HEK293 (cell line): ENCODE data around the gene PPP4R1.
A peak's percentile ranks its signal among the peaks of the same experiment; 100 is the strongest.

ENCODE experiments used
- BCL11A ChIP-seq: fragments of 450-650 bp; formaldehyde crosslinking; IDR thresholded peaks from 2 replicates; pipeline ENCODE4 v1.5.1; 2016; ENCODE audit warnings: low read depth, missing biosample characterization, missing genetic modification characterization
- GFI1B ChIP-seq: fragments of 450-650 bp; formaldehyde crosslinking; IDR thresholded peaks from 2 replicates; pipeline ENCODE4 v1.5.1; 2016; ENCODE audit warnings: missing biosample characterization, missing genetic modification characterization
- HIC1 ChIP-seq: fragments of 450-650 bp; formaldehyde crosslinking; IDR thresholded peaks from 2 replicates; pipeline ENCODE4 v1.5.1; 2016; ENCODE audit warnings: missing biosample characterization, missing genetic modification characterization
- HOXD13 ChIP-seq: sonication (generic); formaldehyde crosslinking; IDR thresholded peaks from 2 replicates; pipeline ENCODE4 v1.8.0; 2022; ENCODE audit warnings: missing genetic modification reagents, borderline replicate concordance
- PRDM4 ChIP-seq: fragments of 450-650 bp; formaldehyde crosslinking; IDR thresholded peaks from 2 replicates; pipeline ENCODE4 v1.5.1; 2017; ENCODE audit warnings: missing biosample characterization, missing genetic modification characterization
- SALL2 ChIP-seq: fragments of 450-650 bp; formaldehyde crosslinking; IDR thresholded peaks from 2 replicates; pipeline ENCODE4 v1.5.0; 2017; ENCODE audit warnings: missing biosample characterization, mild to moderate bottlenecking, missing genetic modification characterization, borderline replicate concordance
- TRIM28 ChIP-seq: IDR thresholded peaks from 2 replicates; pipeline ENCODE4 v1.6.1; 2011; ENCODE audit warnings: low read length, control low read depth, borderline replicate concordance
- YY1 ChIP-seq: fragments of 450-650 bp; formaldehyde crosslinking; IDR thresholded peaks from 2 replicates; pipeline ENCODE4 v1.5.1; 2018; ENCODE audit warnings: missing biosample characterization, missing genetic modification characterization
- ZBTB10 ChIP-seq: fragments of 450-650 bp; formaldehyde crosslinking; IDR thresholded peaks from 2 replicates; pipeline ENCODE4 v1.5.1; 2016; ENCODE audit warnings: missing biosample characterization, missing genetic modification characterization
- ZBTB26 ChIP-seq: fragments of 450-650 bp; formaldehyde crosslinking; optimal IDR thresholded peaks from 2 replicates; pipeline ENCODE3; 2016; ENCODE audit warnings: missing biosample characterization, mild to moderate bottlenecking, missing genetic modification characterization
- ZFP37 ChIP-seq: fragments of 450-650 bp; formaldehyde crosslinking; IDR thresholded peaks from 2 replicates; pipeline ENCODE4 v1.5.1; 2016; ENCODE audit warnings: missing biosample characterization, missing genetic modification characterization
- ZNF10 ChIP-seq: fragments of 450-650 bp; formaldehyde crosslinking; IDR thresholded peaks from 2 replicates; pipeline ENCODE4 v1.5.1; 2017; ENCODE audit warnings: missing biosample characterization, missing genetic modification characterization
- ZNF114 ChIP-seq: fragments of 450-650 bp; formaldehyde crosslinking; IDR thresholded peaks from 2 replicates; pipeline ENCODE4 v1.5.0; 2017; ENCODE audit warnings: missing biosample characterization, missing genetic modification characterization
- ZNF155 ChIP-seq: fragments of 450-650 bp; formaldehyde crosslinking; IDR thresholded peaks from 2 replicates; pipeline ENCODE4 v1.5.1; 2016; ENCODE audit warnings: missing biosample characterization, missing genetic modification characterization
- ZNF280C ChIP-seq: fragments of 450-650 bp; formaldehyde crosslinking; IDR thresholded peaks from 2 replicates; pipeline ENCODE4 v1.5.1; 2016; ENCODE audit warnings: missing biosample characterization, missing genetic modification characterization
- ZNF335 ChIP-seq: fragments of 450-650 bp; formaldehyde crosslinking; conservative IDR thresholded peaks from 2 replicates; pipeline ENCODE4 v1.5.1; 2016; ENCODE audit warnings: missing biosample characterization, missing genetic modification characterization
- ZNF366 ChIP-seq: fragments of 450-650 bp; formaldehyde crosslinking; conservative IDR thresholded peaks from 2 replicates; pipeline ENCODE4 v1.5.1; 2016; ENCODE audit warnings: missing biosample characterization, missing genetic modification characterization
- ZNF394 ChIP-seq: fragments of 450-650 bp; formaldehyde crosslinking; IDR thresholded peaks from 2 replicates; pipeline ENCODE4 v1.5.1; 2016; ENCODE audit warnings: missing biosample characterization, missing genetic modification characterization, mild to moderate bottlenecking, moderate library complexity, borderline replicate concordance
- ZNF416 ChIP-seq: fragments of 450-650 bp; formaldehyde crosslinking; IDR thresholded peaks from 2 replicates; pipeline ENCODE4 v1.5.1; 2016; ENCODE audit warnings: missing biosample characterization, missing genetic modification characterization
- ZNF423 ChIP-seq: fragments of 450-650 bp; formaldehyde crosslinking; IDR thresholded peaks from 2 replicates; pipeline ENCODE4 v1.5.1; 2016; ENCODE audit warnings: missing biosample characterization, missing genetic modification characterization
- ZNF48 ChIP-seq: fragments of 450-650 bp; formaldehyde crosslinking; IDR thresholded peaks from 2 replicates; pipeline ENCODE4 v1.5.1; 2016; ENCODE audit warnings: missing biosample characterization, missing genetic modification characterization
- ZNF514 ChIP-seq: fragments of 450-650 bp; formaldehyde crosslinking; IDR thresholded peaks from 2 replicates; pipeline ENCODE4 v1.5.1; 2016; ENCODE audit warnings: missing biosample characterization, missing genetic modification characterization
- ZNF560 ChIP-seq: fragments of 450-650 bp; formaldehyde crosslinking; IDR thresholded peaks from 2 replicates; pipeline ENCODE4 v1.5.1; 2017; ENCODE audit warnings: missing biosample characterization, missing genetic modification characterization, borderline replicate concordance
- ZNF571 ChIP-seq: fragments of 450-650 bp; formaldehyde crosslinking; IDR thresholded peaks from 2 replicates; pipeline ENCODE4 v1.5.0; 2017; ENCODE audit warnings: missing biosample characterization, missing genetic modification characterization
- ZNF610 ChIP-seq: fragments of 450-650 bp; formaldehyde crosslinking; IDR thresholded peaks from 2 replicates; pipeline ENCODE4 v1.5.1; 2016; ENCODE audit warnings: missing biosample characterization, missing genetic modification characterization, borderline replicate concordance
- ZNF623 ChIP-seq: fragments of 450-650 bp; formaldehyde crosslinking; IDR thresholded peaks from 2 replicates; pipeline ENCODE4 v1.5.1; 2016; ENCODE audit warnings: missing biosample characterization, missing genetic modification characterization
- ZNF639 ChIP-seq: fragments of 450-650 bp; formaldehyde crosslinking; IDR thresholded peaks from 2 replicates; pipeline ENCODE4 v1.5.1; 2016; ENCODE audit warnings: missing biosample characterization, missing genetic modification characterization
- ZNF670 ChIP-seq: fragments of 450-650 bp; formaldehyde crosslinking; IDR thresholded peaks from 2 replicates; pipeline ENCODE4 v1.5.1; 2016; ENCODE audit warnings: missing biosample characterization, missing genetic modification characterization, low read depth

PPP4R1 gene

GRCh38 chr18:9522952-9523351 lies 91.4 kb downstream of the PPP4R1 start (continued):
- no peak for TF ChIP-seq TRIM28
- peak; percentile 53; the same call in 1 of the 2 replicates for TF ChIP-seq ZNF423 (tag by site-specific recombination)
- TF ChIP-seq ZNF610, result no peak
- TF ChIP-seq ZNF114, result no peak
- TF ChIP-seq GFI1B (tag by site-specific recombination), result peak; percentile 27; the same call in 1 of the 2 replicates
- TF ChIP-seq ZNF10 (tag by site-specific recombination), result no peak
- TF ChIP-seq ZNF280C (tag by site-specific recombination), result no peak
- TF ChIP-seq ZFP37 (tag by site-specific recombination), result no peak
- TF ChIP-seq HIC1 (tag by site-specific recombination), result no peak
- TF ChIP-seq YY1 (tag by site-specific recombination), result no peak
- TF ChIP-seq ZNF155 (tag by site-specific recombination), result no peak
- TF ChIP-seq HOXD13 (CRISPR knock-in tag), result no peak
- TF ChIP-seq ZNF623 (tag by site-specific recombination), result no peak
- no peak for TF ChIP-seq ZNF335 (tag by site-specific recombination)
- no peak for TF ChIP-seq ZNF560
- no peak for TF ChIP-seq ZBTB26 (tag by site-specific recombination)
- TF ChIP-seq ZBTB10 (tag by site-specific recombination), result no peak
- no peak for TF ChIP-seq ZNF514 (tag by site-specific recombination)
- TF ChIP-seq ZNF571, result no peak
- no peak for TF ChIP-seq ZNF394
- no peak for TF ChIP-seq ZNF48 (tag by site-specific recombination)
- TF ChIP-seq BCL11A, result peak; percentile 81; the same call in 1 of the 2 replicates
- TF ChIP-seq ZNF639 (tag by site-specific recombination), result no peak
- peak; percentile 39; the same call in 1 of the 2 replicates for TF ChIP-seq ZNF366 (tag by site-specific recombination)
- TF ChIP-seq ZNF670 (tag by site-specific recombination), result no peak
- TF ChIP-seq PRDM4 (tag by site-specific recombination), result peak; percentile 42; the same call in 1 of the 2 replicates
- TF ChIP-seq SALL2 (tag by site-specific recombination), result no peak
- no peak for TF ChIP-seq ZNF416
